ENCODE measurements around the gene OXA1L.

The OXA1L gene

DNA sequence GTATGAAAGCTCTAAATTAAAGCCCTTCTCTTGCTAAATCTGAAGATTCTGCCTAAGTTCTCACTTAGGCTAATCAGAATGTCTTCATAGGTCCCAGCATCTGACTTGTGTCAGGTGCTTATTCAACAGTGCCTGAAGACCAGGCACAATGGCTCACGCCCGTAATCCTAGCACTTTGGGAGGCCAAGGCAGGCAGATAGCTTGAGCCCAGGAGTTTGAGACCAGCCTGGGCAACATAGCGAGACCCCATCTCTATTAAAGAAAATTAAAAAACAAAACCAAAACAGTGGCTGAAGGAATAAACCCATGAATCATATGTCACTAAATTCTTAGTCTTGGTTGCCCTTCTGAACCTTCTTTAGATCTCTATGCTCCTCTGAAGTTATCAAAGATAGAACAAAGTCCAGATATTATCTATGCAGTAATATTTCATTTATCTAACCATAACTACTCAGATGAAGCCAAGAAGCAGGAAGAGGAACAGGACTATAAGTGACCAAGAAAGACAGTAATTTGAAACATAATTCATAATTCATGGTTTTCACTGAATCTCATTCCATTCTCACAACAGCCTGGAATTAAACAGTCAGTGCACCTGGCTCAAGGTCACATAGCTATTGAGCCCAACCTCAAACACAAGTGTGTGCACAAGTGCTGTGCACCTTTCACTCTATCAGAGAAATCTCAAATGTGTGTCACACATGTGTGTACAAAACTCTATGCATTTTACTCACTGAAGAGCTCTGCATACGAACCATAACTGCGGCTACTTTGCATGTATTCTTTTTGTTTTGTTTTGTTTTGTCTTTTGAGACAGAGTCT is 42.1 kb downstream of the OXA1L start:
- TF ChIP-seq SIN3A (IDR thresholded peaks at IDR 0.05; ENCODE audit: borderline replicate concordance, insufficient read depth, low read length) (no peak), FOXP2 (optimal IDR thresholded peaks at IDR 0.05; ENCODE audit: borderline replicate concordance, extremely low read depth, extremely low read length, insufficient read depth) (no peak), TAF1 (IDR thresholded peaks at IDR 0.05; ENCODE audit: borderline replicate concordance, insufficient read depth, low read length) (no peak), POLR2AphosphoS5 (IDR thresholded peaks at IDR 0.05; ENCODE audit: low read depth, low read length) (no peak)
- TF ChIP-seq, protein P1, sequence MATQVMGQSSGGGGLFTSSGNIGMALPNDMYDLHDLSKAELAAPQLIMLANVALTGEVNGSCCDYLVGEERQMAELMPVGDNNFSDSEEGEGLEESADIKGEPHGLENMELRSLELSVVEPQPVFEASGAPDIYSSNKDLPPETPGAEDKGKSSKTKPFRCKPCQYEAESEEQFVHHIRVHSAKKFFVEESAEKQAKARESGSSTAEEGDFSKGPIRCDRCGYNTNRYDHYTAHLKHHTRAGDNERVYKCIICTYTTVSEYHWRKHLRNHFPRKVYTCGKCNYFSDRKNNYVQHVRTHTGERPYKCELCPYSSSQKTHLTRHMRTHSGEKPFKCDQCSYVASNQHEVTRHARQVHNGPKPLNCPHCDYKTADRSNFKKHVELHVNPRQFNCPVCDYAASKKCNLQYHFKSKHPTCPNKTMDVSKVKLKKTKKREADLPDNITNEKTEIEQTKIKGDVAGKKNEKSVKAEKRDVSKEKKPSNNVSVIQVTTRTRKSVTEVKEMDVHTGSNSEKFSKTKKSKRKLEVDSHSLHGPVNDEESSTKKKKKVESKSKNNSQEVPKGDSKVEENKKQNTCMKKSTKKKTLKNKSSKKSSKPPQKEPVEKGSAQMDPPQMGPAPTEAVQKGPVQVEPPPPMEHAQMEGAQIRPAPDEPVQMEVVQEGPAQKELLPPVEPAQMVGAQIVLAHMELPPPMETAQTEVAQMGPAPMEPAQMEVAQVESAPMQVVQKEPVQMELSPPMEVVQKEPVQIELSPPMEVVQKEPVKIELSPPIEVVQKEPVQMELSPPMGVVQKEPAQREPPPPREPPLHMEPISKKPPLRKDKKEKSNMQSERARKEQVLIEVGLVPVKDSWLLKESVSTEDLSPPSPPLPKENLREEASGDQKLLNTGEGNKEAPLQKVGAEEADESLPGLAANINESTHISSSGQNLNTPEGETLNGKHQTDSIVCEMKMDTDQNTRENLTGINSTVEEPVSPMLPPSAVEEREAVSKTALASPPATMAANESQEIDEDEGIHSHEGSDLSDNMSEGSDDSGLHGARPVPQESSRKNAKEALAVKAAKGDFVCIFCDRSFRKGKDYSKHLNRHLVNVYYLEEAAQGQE (IDR thresholded peaks at IDR 0.05; ENCODE audit: insufficient read depth in 1 of 2, low read depth in 2 of 2, low read length in 2 of 2): no peak

DNA sequence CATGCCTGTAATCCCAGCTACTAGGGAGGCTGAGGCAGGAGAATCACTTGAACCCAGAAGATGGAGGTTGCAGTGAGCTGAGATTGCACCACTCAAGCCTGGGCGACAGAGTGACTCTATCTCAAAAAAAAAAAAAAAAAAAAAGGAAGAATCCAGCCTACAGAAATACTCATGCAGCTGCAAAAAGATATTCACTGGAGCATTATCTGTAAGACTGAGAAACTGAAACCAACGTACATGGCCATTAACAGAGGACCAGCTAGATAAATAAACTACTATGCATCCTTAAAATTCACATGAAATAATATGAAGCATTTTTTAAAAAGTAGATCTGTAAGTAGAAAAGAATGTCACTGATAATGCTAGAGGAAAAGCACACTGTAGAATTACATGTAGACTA is 45.2 kb downstream of the OXA1L start:
- TF ChIP-seq, protein P1 (IDR thresholded peaks at IDR 0.05; ENCODE audit: insufficient read depth in 1 of 2, low read depth in 2 of 2, low read length in 2 of 2): no peak
- TF ChIP-seq FOXP2 (optimal IDR thresholded peaks at IDR 0.05; ENCODE audit: borderline replicate concordance, extremely low read depth, extremely low read length, insufficient read depth) (no peak), POLR2AphosphoS5 (IDR thresholded peaks at IDR 0.05; ENCODE audit: low read depth, low read length) (no peak), TAF1 (IDR thresholded peaks at IDR 0.05; ENCODE audit: borderline replicate concordance, insufficient read depth, low read length) (no peak), SIN3A (IDR thresholded peaks at IDR 0.05; ENCODE audit: borderline replicate concordance, insufficient read depth, low read length) (no peak)

DNA sequence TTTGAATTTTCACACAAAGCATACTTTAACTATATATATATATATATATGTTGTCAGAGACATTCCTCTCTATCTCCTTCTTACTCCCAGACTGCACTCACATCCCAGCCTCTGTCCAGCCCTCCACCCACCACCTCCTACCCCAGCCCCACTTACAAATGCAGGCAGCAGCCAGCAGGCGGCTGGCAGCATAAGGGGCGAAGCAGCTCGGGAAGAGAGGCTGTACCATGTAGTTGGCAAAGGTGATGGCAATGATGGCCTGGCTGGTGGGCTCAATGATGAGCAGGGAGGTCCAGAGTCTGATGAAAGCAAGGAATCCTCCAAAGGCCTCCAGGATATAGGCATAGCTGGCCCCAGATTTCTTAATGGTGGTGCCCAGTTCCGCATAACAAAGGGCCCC is 46.3 kb downstream of the OXA1L start:
- TF ChIP-seq SIN3A (IDR thresholded peaks at IDR 0.05; ENCODE audit: borderline replicate concordance, insufficient read depth, low read length) (no peak), TAF1 (IDR thresholded peaks at IDR 0.05; ENCODE audit: borderline replicate concordance, insufficient read depth, low read length) (no peak), FOXP2 (optimal IDR thresholded peaks at IDR 0.05; ENCODE audit: borderline replicate concordance, extremely low read depth, extremely low read length, insufficient read depth) (no peak), POLR2AphosphoS5 (IDR thresholded peaks at IDR 0.05; ENCODE audit: low read depth, low read length) (no peak)
- TF ChIP-seq, protein P1 (IDR thresholded peaks at IDR 0.05; ENCODE audit: insufficient read depth in 1 of 2, low read depth in 2 of 2, low read length in 2 of 2): no peak

DNA sequence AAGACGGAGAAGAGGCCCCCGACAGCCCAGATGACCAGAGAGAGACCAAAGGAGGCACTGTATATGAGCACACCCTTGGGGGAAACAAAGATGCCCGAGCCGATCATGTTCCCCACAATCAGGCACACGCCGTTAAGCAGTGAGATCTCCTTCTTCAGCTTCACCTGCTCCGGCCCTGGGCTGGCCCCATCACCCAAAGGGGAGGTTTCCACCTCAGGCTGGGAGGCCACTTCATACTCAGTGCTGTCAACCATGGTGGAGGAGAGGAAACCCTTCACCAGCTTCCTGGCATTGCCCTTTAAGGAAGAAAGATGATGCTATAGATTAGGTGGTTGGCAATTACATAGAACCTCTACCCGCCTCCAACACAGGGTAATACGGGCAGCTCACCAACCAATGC is 46.7 kb downstream of the OXA1L start:
- TF ChIP-seq FOXP2 (optimal IDR thresholded peaks at IDR 0.05; ENCODE audit: borderline replicate concordance, extremely low read depth, extremely low read length, insufficient read depth) (no peak), POLR2AphosphoS5 (IDR thresholded peaks at IDR 0.05; ENCODE audit: low read depth, low read length) (no peak), SIN3A (IDR thresholded peaks at IDR 0.05; ENCODE audit: borderline replicate concordance, insufficient read depth, low read length) (no peak), TAF1 (IDR thresholded peaks at IDR 0.05; ENCODE audit: borderline replicate concordance, insufficient read depth, low read length) (no peak)
- TF ChIP-seq, protein P1 (IDR thresholded peaks at IDR 0.05; ENCODE audit: insufficient read depth in 1 of 2, low read depth in 2 of 2, low read length in 2 of 2): no peak
